ENCODE results near the gene LRRC74B.

The LRRC74B gene

DNA sequence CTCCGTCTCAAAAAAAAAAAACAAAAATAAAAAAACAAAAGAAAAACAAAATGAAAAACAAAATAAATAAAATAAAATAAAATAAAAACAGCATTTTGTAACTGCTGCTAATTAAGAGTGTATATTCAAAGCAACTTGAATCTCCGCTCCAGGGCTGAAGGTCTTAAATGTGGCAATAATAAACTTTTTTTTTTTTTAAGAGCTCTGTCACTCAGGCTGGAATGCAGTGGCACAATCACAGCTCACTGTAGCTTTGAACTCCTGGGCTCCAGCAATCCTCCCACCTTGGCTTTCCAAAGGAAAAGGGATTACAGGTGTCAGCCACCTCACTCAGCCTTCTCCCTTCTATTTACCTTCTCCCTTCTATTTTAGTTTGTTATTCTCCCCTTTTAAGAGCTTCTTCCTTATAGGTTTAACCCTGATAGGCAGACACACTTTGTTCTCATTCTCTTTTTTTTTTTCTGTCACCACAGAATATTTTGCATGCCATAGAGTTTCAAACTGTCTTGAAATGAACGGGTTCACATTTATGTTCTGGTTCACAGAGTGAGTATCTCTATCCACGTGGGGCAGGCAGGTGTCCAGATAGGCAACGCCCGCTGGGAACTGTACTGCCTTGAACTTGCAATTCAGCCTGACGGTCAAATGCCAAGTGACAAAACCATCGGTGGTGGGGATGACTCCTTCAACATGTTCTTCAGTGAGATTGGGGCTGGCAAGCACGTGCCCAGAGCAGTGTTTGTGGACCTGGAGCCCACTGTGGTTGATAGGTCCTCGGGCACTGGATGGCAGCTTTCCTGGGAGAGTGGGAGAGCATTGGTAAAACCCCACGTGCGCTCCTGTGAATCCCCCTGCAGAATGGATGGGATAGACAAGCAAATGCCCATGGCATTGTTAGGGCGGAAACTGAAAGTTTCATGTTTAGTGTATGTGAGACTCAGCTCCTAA is 19.4 kb downstream of the LRRC74B start:
- TF ChIP-seq, protein P1, sequence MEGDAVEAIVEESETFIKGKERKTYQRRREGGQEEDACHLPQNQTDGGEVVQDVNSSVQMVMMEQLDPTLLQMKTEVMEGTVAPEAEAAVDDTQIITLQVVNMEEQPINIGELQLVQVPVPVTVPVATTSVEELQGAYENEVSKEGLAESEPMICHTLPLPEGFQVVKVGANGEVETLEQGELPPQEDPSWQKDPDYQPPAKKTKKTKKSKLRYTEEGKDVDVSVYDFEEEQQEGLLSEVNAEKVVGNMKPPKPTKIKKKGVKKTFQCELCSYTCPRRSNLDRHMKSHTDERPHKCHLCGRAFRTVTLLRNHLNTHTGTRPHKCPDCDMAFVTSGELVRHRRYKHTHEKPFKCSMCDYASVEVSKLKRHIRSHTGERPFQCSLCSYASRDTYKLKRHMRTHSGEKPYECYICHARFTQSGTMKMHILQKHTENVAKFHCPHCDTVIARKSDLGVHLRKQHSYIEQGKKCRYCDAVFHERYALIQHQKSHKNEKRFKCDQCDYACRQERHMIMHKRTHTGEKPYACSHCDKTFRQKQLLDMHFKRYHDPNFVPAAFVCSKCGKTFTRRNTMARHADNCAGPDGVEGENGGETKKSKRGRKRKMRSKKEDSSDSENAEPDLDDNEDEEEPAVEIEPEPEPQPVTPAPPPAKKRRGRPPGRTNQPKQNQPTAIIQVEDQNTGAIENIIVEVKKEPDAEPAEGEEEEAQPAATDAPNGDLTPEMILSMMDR (IDR thresholded peaks at IDR 0.05; ENCODE audit: insufficient read depth, low read depth, low read length, missing control alignments), result no peak
- DNase-seq (ENCODE audit: low read depth), result no peak
- no peak overlapping the region for H3K4me3 ChIP-seq (ENCODE audit: low read depth, low read length)

- H3K4me3 ChIP-seq (ENCODE audit: low read depth, low read length), result no peak overlapping the region
- TF ChIP-seq, protein P1 (IDR thresholded peaks at IDR 0.05; ENCODE audit: insufficient read depth, low read depth, low read length, missing control alignments), result no peak
- no peak for DNase-seq (ENCODE audit: low read depth)
Observed at GRCh38 chr22:21067075-21067900, 21.5 kb downstream of the LRRC74B start.

GRCh38 chr22:21067901-21068680 is 22.3 kb downstream of the LRRC74B start:
- no peak for DNase-seq (ENCODE audit: low read depth)
- H3K4me3 ChIP-seq (ENCODE audit: low read depth, low read length), result no peak overlapping the region
- TF ChIP-seq, protein P1 (IDR thresholded peaks at IDR 0.05; ENCODE audit: insufficient read depth, low read depth, low read length, missing control alignments), result no peak

GRCh38 chr22:21068681-21069276 is 23.0 kb downstream of the LRRC74B start:
- DNase-seq (ENCODE audit: low read depth), result no peak
- H3K4me3 ChIP-seq (ENCODE audit: low read depth, low read length), result no peak overlapping the region
- TF ChIP-seq, protein P1 (IDR thresholded peaks at IDR 0.05; ENCODE audit: insufficient read depth, low read depth, low read length, missing control alignments), result no peak

GRCh38 chr22:21069375-21069774 is 23.6 kb downstream of the LRRC74B start:
- TF ChIP-seq, protein P1 (IDR thresholded peaks at IDR 0.05; ENCODE audit: insufficient read depth, low read depth, low read length, missing control alignments), result no peak
- no peak for DNase-seq (ENCODE audit: low read depth)
- no peak overlapping the region for H3K4me3 ChIP-seq (ENCODE audit: low read depth, low read length)
